Suprapubic skin (tissue), 3 donors: ENCODE measurements around the gene RBM7.

Experiments
- CTCF ChIP-seq, 2 donors: fragments of 200-600 bp in 1 of 2; fragments of 450-650 bp in 1 of 2; sonication (generic) in 1 of 2; IDR thresholded peaks; one replicate each; pipeline ENCODE4 v1.5.1; 2016 to 2019; ENCODE audit warnings: antibody characterized with exemption in 2 of 2, mild to moderate bottlenecking in 1 of 2, moderate library complexity in 1 of 2
- EP300 ChIP-seq: sonication (generic); formaldehyde crosslinking; IDR thresholded peaks from one replicate; pipeline ENCODE4 v1.6.1; 2017; ENCODE audit warnings: antibody characterized with exemption
- POLR2A ChIP-seq, 2 donors: fragments of 450-650 bp; IDR thresholded peaks; one replicate each; pipeline ENCODE4 v1.6.1; 2017; ENCODE audit warnings: antibody characterized with exemption in 2 of 2, mild to moderate bottlenecking in 2 of 2, moderate library complexity in 2 of 2

DNA sequence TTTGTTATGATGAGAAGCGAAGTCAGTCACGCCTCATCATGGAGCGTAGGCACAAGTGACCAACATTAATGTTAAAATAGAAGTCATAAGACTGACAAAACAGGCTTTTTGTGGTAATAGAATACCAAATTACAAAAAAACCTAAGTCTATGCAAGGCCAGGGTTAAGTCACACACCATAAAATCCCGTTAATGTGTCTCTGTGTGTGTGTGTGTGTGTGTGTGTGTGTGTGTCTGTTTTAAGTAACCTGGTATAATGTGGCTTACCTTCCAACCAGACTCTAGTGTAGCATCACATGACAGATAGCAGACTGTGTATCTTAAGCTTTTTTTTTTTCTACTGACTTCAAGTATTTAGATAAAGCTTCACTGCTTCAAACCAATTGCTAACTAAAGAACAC, 38.1 kb upstream of the RBM7 start:
- no peak for TF ChIP-seq POLR2A (IDR thresholded peaks at IDR 0.05)
- TF ChIP-seq CTCF (IDR thresholded peaks at IDR 0.05) = no peak
- TF ChIP-seq EP300 = no peak
